SK-N-MC (cell line): ENCODE data around the gene GDPD1.

Experiments used
- EZH2 ChIP-seq: fragments of 200-600 bp; sonication (generic); IDR thresholded peaks from one replicate; pipeline ENCODE4 v1.6.1; 2017; ENCODE audit warnings: antibody characterized with exemption
- FOXP2 ChIP-seq: optimal IDR thresholded peaks from 2 replicates; pipeline ENCODE3; 2011; ENCODE audit warnings: mild to moderate bottlenecking, moderate library complexity; ENCODE audit not compliant: insufficient read depth; ENCODE audit errors: extremely low read length, control extremely low read depth
- POLR2AphosphoS5 ChIP-seq: IDR thresholded peaks from 2 replicates; pipeline ENCODE4 v1.6.1; 2012; ENCODE audit warnings: mild to moderate bottlenecking, low read depth, low read length, borderline replicate concordance

GRCh38 chr17:59277031-59277430 lies 56.7 kb downstream of the GDPD1 start:
- TF ChIP-seq POLR2AphosphoS5: no peak
- TF ChIP-seq EZH2: no peak
- no peak for TF ChIP-seq FOXP2
